Fibroblast of mammary gland (primary cell): Measurements from ENCODE around the gene BRMS1L.
"Not testable (repeated sequence)": the region's sequence is repeated elsewhere in the genome, so short reads cannot be mapped to it uniquely, and the experiment has no call there.

Source experiments
- DNase-seq: peaks from one replicate; pipeline ENCODE4 v3.0.0-alpha.2; 2010; ENCODE audit warnings: low read depth
- H3K4me3 ChIP-seq: 2 replicates; pipeline ENCODE4 v1.5.1; 2011; ENCODE audit warnings: low read depth, mild to moderate bottlenecking, low read length, moderate library complexity; ENCODE audit not compliant: control insufficient read depth
- TF ChIP-seq, protein P1 (sequence below): conservative IDR thresholded peaks from 2 replicates; pipeline ENCODE4 v1.5.1; 2011; ENCODE audit warnings: low read depth, low read length, inconsistent platforms; ENCODE audit not compliant: control insufficient read depth, insufficient read depth

BRMS1L gene

DNA sequence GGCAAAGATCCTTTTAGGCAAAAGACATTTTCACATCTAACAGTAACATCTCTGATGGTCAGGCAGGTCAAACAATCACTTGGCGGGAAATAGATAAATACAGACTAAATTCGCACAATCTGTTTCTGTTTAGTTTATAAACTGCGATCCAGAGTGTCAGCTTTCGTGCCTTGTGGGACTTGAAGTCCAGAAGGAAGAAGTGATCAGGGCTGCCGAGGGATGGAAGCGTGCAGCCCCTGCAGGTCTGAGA lies 245 bp upstream of the BRMS1L start:
- H3K4me3 ChIP-seq, result peak overlapping the region; percentile 93
- TF ChIP-seq, protein P1, sequence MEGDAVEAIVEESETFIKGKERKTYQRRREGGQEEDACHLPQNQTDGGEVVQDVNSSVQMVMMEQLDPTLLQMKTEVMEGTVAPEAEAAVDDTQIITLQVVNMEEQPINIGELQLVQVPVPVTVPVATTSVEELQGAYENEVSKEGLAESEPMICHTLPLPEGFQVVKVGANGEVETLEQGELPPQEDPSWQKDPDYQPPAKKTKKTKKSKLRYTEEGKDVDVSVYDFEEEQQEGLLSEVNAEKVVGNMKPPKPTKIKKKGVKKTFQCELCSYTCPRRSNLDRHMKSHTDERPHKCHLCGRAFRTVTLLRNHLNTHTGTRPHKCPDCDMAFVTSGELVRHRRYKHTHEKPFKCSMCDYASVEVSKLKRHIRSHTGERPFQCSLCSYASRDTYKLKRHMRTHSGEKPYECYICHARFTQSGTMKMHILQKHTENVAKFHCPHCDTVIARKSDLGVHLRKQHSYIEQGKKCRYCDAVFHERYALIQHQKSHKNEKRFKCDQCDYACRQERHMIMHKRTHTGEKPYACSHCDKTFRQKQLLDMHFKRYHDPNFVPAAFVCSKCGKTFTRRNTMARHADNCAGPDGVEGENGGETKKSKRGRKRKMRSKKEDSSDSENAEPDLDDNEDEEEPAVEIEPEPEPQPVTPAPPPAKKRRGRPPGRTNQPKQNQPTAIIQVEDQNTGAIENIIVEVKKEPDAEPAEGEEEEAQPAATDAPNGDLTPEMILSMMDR, result no peak
- DNase-seq, result no peak

DNA sequence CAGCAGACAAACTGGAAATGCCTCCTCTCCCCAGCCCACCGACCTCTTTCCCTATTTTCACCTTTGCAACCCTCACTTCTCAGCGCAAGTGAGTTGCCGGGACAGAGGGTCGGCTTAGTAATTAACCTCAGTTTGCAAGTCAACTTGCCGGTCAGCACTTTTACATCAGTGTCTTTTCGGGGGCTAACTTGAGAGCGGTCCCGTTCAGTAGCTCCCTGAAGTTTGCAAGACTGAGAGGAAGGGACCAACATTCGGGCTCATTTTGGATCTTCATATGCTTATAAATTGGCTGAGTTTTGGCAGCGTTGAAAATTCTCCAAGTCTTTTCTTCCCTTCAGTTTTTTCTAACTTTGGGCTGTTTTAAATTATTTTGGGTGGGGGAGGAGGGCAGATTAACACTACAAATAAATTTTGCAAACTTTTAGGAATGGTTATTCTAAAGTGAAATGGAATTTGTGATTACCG lies 846 bp downstream of the BRMS1L start:
- no peak for DNase-seq
- TF ChIP-seq, protein P1, result no peak
- H3K4me3 ChIP-seq, result peak overlapping the region; percentile 93

DNA sequence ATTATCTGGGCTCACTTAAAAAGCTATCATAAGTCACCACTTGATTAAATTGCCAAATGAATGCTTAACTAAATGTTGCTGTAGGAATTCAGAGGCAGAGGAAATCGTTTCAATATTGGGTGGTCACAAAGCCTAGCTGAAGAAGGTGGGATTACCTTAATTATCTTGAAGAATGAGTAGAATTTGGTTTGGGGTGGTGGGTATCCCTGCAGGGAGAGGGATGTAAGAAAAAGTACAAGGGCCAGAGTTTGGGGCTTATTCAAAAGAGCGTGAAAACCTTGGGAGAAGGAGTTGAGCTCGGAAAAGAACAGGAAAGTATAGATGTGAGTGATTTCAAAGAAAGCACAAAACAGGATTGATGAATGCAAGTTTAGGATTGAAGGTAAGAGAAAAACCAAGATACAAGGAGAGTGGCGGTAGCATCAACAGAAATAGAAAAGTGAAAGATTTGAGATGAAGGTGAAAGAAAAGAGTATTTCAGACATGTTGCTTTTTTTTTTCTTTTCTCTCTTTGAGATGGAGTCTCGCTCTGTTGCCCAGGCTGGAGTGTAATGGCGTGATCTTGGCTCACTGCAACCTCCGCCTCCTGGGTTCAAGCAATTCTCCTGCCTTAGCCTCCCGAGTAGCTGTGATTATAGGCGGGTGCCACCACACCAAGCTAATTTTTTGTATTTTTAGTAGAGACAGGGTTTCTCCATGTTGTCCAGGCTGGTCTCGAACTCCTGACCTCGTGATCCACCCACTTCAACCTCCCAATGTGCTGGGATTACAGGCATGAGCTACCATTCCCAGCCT lies 1.7 kb downstream of the BRMS1L start:
- TF ChIP-seq, protein P1, result no peak
- DNase-seq, result no peak
- peak overlapping the region; percentile 93 for H3K4me3 ChIP-seq

DNA sequence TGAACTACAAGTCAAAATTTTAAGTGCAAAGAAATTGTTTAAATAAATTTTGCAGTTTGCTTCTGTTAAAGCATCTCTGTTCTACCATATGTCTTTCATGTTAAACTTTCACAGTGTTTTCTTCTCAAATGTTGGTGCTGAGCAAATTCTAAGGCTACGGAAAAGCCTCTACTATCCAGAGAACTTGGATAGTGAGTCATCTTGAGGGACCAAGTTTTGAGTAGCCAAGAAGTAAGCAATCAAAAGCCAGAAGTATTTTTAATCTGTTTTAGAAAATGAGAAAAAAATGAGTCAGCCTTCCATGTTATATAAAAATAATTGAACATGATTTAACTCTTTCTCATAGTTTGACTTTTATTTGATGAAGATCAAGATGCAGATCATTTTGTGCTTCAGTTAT lies 3.3 kb downstream of the BRMS1L start:
- peak; percentile 55 for DNase-seq
- TF ChIP-seq, protein P1, result no peak
- no peak overlapping the region for H3K4me3 ChIP-seq

DNA sequence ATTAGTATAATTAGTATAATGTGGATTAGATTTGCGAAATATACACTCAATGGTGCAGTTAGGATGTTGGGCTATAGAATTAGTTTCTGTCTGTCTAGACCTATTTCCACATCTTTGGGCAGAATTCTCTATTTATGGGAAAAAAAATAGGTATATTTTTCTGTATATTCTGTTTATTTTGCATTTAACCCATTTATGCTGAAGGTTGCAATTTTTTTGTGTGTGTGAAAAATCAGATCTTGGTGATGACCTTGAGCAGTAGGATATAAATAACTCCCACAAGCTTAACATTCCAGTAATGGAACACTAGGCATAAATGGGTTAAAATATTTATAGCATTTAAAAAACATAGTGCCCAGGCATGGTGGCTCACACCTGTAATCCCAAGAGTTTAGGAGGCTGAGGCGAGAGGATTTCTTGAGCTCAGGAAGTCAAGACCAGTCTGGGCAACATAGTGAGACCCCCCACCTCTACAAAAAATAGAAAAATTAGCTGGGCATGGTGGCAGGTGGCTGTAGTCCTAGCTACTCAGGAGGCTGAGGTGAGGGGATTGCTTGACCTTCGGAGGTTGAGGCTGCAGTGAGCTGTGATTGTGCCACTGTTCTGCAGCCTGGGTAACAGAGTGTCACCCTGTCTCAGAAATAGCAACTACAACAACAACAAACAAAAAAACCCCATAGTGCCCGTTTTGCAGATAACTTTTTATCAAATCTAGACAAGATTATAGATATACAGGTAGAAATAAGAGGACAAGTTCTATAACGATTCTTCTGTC lies 9.3 kb downstream of the BRMS1L start:
- TF ChIP-seq, protein P1, result no peak
- no peak overlapping the region for H3K4me3 ChIP-seq

DNA sequence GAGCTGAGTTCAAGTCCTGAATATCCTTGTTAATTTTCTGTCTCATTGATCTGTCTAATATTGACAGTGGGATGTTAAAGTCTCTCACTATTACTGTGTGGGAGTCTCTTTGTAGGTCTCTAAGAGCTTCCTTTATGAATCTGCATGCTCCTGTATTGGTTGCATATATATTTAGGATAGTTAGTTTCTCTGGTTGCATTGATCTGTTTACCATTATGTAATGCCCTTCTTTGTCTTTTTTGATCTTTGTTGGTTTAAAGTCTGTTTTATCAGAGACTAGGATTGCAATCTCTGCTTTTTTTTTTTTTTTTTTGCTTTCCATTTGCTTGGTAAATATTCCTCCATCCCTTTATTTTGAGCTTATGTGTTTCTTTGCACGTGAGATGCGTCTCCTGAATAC lies 15.6 kb downstream of the BRMS1L start:
- DNase-seq, H3K4me3 ChIP-seq: not testable (repeated sequence)

More for the DNA sequence above, 9.3 kb downstream of the BRMS1L start:
- DNase-seq, result no peak

DNA sequence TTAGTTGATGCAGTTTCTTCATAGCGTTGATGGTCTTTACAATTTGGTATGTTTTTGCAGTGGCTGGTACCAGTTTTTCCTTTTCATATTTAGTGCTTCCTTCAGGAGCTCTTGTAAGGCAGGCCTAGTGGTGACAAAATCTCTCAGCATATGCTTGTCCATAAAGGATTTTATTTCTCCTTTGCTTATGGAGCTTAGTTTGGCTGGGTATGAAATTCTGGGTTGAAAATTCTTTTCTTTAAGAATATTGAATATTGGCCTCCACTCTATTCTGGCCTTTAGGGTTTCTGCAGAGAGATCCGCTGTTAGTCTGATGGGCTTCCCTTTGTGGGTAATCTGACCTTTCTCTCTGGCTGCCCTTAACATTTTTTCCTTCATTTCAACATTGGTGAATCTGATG lies 16.1 kb downstream of the BRMS1L start:
- not testable (repeated sequence) for H3K4me3 ChIP-seq, DNase-seq
